GM19193 (cell line): ENCODE measurements around the gene AMER3.

Source experiments
- POLR2A ChIP-seq: IDR thresholded peaks from 4 replicates; pipeline ENCODE4 v1.6.1; 2011; ENCODE audit not compliant: insufficient read depth, insufficient read length; ENCODE audit errors: extremely low read depth

The AMER3 gene, protein sequence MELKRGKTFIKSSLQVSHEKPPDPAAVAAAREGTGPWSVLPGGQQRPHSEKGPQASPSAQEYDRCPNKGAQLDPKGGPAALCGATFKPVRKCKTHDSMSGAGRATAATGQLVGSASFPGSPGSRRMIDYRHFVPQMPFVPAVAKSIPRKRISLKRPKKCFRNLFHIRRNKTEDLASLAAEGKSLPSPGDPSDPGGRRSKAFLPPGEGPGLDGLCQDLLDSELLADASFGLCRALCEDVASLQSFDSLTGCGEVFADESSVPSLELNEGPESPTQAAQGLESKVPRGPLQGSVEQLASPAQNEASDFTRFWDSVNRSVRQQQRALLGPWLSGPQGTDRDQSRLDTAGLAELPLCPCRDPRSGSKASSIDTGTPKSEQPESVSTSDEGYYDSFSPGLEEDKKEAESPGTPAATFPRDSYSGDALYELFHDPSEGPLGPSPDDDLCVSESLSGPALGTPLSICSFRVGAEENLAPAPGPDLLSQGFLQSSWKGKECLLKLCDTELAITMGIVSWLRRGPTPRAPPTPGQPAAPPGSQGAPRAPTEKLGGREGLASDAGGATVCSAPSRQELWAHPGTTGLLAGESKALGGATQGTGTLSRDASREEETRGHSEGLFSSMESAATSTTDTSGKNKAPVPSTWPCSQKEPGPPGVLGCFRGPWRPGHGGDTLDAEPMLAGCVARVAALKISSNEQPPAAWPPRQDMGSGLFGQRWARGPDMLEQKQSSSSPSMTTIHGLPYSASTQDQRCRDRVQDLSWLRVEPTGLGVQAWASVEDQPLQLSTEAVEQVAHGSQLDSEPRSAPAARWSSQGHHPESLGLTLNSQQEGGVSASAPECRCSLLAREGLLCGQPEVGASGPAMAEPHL

DNA sequence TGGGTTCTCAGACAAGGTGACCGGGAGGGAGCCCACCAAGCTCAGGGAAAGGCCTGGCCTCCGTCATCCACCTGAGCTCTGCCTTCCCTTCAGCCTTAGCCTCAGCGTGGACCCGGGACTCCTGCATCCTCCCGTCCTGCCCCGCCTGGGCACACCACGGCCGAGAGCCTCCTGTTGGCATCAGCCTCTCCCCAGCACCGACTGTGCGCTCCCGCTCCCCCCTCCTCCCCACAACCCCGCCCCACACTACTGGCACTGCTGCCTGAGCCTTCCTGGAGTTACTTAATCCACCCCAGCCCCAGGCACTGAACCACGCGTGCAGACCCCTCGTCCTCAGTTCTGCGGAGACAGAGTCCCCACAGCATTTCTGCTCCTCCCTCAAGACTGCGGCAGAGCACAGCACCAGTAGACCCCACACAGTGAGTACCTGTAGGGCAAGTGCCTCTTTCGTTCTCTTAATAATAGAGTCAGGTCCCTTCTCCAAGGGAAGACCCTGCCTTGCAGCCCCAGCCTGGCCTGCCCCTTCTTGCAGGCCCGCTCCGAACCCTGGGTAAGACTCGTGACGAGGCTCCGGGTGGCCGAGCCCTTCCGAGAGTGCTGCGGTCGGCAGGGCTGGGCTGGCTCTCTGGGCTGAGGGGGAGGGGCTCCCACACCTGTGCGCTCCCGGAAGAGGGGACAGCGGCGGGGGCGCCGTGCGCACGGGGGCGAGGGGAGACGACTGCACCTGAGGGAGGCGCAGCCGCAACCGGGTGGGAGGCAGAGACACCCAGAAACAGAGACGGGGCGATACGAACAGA lies at the start of gene AMER3:
Gene AMER3 (plus strand): TSS at position 285 of the 797 bp plus-strand sequence. CDS start 6,533 bp downstream, outside the sequence.
- TF ChIP-seq POLR2A, result no peak

DNA sequence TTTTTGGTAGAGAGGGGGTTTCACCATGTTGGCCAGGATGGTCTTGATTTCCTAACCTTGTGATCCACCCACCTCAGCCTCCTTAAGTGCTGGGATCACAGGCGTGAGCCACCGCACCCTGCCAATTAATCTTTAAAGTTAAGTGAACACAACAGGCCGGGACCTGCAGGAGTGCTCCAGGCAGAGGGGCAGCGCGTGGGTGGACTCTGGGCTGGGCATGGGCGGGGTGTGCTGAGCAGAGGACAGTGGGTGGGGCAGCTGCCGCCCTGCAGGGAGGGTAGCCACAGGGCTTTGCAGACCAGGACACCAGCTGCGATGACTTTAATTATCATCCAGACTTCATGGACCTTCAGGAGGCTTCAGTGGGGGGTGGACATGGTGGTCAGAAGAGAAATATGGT lies 35.3 kb upstream of the AMER3 start:
- TF ChIP-seq POLR2A, result no peak

DNA sequence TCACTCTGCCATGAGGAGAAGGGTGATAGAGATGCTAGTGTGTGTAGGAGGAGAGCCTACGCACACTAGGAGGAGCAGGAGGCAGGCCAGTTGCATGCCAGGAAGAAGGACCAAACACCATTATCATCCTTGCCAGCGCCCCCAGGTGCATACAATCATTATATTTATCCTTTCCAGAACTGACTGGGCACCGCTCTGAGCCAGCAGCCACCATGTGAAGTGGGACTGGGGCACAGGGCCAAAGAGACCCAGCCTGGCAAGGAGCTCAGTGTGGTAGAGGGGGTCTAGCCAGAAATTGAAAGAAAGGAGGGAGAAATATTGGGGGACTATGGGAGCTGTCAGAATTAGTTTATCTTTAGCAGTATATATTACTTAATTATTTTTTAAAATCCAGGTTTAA lies 34.8 kb upstream of the AMER3 start:
- no peak for TF ChIP-seq POLR2A

DNA sequence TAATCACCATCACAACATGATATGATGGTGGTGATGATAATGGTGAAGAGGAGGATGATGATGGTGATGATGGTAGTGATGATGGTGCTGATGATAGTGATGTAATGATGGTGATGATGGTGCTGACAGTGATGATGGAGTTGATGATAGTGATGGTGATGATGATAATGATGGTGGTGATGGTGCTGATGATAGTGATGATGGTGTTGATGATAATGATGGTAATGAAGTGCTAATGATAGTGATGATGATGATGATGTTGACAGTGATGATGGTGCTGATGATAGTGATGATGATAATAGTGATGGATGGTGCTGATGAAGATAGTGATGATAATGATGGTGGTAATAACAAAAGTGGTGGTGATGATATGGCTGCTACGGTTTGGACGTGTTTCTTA lies 30.9 kb upstream of the AMER3 start:
- no peak for TF ChIP-seq POLR2A

DNA sequence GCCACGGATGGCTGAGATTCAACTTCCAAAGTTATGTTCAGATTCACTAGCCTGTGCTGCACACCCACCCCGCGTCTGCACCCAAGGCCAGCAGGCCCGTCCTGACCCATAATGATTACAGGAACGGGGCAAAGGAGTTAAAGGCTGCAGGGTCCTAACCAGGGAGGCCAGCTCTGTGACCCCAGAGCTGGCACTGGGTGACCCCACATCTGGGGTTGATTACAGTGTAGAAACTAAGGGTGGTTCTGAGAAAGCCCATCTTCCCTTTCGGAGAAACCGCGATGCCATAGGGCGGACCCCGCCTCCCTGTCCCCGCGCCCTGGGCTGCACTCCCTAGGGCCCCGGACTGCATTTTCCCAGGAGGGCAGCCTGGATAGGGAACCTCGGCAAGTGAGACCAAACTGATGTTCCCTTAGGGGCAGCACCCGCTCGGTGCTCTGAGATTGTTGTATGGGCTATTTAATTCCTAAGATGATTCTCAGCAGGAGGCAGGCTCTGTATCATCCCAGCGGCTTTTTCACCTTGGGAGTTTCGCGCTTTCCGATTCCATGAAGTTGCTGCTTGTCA lies 28.6 kb upstream of the AMER3 start:
- TF ChIP-seq POLR2A, result no peak

DNA sequence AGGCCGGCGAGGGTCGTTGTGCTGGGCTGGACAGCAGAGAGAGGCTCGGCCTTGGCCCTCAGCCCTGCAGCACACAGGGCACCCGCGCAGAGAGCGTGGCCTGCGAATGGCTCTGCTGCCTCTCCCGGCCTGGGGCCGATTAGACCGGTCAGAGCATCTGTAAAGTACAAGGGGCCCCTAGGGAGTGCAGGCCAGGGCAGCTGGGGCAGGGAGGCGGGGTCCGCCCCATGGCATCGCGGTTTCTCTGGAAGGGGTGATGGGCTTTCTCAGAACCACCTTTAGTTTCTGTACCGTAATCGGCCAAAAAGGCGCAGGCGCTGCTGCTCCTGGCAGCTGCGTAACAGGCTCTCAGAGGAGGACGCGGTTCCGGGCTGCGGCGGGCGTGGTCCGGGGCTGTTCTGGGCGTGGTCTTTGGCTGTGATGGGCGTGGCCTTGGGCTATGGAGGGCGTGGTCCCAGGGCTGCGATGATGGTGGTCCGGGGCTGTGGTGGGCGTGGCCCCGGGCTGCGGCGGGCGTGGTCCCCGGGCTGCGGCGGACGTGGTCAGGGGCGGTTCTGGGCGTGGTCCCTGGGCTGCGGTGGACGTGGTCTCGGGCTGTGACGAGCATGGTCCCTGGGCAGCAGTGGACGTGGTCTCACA lies 27.9 kb upstream of the AMER3 start:
- peak; percentile 33 for TF ChIP-seq POLR2A

DNA sequence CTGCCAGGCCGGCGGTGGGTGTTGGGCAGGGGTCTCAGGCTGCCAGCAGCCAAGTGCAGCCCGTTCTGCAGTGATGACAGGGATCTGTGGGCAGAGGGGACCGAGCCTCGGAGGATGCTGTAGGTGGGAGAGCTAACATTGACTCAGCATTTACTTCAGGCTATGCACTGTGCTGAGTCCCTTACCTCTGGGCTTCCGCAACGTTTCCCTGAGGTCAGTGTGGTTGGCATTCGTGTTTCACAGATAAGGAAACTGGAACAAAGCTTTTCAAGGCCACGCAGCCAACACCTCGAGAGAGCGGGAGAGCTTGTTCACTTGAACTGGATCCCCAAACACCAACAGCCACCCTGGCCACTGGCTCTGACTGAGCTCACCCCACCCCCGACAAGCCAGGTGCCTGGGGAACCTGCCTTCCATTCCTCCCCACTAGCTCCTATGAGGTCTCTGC lies 27.3 kb upstream of the AMER3 start:
- no peak for TF ChIP-seq POLR2A

DNA sequence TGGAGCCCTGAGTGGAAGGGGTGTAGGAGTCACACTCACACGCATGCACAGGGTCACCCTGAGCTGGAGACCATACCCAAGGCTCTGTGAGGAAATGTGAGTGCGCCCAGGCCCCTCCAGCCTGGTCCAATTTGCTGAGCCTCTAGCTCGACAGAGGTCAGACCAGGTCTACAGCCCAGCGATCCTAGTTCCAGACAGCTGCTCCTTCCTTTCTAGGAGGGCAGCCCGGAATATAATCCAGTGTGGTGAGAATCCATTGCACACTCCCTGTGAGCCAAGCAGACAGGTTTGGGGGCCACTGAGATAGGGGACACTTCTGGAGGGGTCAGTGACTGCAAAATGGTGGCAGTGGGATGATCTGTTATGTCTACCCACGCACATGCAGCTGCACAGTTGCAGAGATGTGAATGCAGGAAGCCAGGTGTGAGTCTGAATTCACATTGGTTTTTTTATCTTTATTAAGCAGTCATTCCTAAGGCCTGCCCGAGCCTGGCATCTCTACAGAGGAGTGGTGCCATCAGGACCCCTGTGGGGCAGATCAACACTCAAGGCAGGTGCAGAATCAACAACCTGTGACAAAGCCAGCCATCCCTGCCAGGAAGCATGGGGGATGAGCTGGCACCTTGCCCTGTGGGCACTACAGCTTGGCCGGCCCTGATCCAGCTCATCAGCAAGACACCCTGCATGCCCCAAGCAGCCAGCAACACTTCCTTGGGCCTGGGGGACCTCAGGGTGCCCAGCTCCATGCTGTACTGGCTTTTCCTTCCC lies 26.6 kb upstream of the AMER3 start, which contains the start of gene GPR148:
Gene GPR148 (plus strand): TSS at position 522 of the 768 bp plus-strand sequence. CDS start 82 bp downstream, at position 604.
- TF ChIP-seq POLR2A, result no peak

DNA sequence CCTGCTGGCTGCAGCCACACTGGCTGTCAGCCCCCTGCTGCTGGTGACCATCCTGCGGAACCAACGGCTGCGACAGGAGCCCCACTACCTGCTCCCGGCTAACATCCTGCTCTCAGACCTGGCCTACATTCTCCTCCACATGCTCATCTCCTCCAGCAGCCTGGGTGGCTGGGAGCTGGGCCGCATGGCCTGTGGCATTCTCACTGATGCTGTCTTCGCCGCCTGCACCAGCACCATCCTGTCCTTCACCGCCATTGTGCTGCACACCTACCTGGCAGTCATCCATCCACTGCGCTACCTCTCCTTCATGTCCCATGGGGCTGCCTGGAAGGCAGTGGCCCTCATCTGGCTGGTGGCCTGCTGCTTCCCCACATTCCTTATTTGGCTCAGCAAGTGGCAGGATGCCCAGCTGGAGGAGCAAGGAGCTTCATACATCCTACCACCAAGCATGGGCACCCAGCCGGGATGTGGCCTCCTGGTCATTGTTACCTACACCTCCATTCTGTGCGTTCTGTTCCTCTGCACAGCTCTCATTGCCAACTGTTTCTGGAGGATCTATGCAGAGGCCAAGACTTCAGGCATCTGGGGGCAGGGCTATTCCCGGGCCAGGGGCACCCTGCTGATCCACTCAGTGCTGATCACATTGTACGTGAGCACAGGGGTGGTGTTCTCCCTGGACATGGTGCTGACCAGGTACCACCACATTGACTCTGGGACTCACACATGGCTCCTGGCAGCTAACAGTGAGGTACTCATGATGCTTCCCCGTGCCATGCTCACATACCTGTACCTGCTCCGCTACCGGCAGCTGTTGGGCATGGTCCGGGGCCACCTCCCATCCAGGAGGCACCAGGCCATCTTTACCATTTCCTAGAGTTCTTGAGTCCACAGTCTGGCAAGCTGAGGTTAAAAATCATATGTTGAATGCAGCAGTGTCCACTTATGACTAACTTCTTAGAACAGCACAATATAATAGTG lies 25.7 kb upstream of the AMER3 start:
- TF ChIP-seq POLR2A, result no peak

DNA sequence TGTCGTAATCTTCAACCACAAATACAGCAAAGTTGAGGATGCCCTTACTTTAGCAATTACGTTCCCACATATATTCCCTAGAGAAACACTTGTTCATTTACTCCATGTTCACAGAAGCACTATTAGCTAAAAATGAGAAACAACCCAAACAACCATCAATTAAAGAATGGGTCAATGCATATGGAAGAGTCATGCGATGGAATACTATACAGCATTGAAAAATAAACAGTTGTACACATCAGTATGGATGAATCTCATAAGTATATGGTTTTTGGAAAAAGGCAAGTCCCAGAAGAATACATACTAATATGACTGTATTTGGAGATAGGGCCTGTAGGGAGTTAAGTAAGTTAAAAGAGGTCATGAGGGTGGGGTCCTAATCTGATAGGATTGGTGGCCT lies 20.1 kb upstream of the AMER3 start:
- no peak for TF ChIP-seq POLR2A

DNA sequence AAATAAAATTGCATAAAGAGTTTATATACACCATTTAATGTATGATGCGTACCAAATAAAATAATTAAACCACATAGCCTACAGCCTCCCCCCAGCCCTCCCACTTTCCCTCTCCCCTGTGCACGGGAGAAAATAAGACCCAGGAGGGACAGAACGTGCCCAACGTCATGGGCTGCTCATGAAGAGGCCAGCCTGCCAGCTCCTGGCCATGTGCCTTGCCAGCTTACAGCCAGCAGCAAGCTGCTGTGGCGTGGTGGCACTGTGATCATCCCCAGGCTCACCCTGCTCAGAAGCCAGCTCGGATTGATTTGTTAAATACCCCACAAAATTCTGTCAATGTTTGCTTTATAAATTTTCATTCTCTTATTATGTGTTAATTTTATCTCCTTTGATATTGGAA lies 18.9 kb upstream of the AMER3 start:
- no peak for TF ChIP-seq POLR2A

DNA sequence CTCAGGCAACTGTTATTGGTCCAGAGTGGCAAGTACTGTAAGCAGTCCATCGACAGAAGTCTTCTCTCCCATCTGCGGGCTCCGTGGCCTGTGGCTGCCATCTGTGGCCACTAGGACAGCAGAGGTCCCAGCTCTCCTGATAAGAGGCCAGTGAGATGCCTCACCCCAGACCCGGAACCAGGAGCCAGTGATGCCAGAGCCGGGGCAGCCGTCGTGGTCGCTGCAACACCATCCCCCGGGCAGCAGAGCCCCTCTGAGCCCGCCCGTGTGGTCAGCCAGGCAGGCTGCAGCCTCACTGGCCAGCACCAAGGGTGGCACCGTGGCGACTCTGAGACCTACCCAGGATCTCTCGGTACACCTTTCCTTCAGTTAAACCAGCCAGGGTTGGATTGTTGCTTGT lies 17.7 kb upstream of the AMER3 start:
- TF ChIP-seq POLR2A, result no peak

DNA sequence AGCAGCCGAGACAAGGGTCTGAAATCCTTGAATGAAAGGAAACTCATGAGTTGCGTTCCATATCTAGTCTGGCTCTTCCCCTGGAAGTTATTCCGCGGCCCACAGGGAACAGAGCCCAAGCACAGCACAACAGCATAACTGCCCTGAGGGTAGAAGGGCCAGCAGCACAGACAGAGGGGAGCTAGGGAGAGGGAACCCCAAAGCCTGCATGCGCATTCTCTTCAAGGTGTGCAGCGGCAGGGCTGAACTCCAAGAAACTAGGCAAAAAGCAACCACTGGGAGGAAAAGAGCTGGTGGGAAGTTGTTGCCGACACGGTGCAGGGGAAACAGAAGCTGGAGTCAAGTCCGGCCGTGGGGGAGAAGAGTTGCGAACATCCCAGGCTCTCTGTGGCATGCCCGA lies 14.7 kb upstream of the AMER3 start:
- TF ChIP-seq POLR2A, result no peak

DNA sequence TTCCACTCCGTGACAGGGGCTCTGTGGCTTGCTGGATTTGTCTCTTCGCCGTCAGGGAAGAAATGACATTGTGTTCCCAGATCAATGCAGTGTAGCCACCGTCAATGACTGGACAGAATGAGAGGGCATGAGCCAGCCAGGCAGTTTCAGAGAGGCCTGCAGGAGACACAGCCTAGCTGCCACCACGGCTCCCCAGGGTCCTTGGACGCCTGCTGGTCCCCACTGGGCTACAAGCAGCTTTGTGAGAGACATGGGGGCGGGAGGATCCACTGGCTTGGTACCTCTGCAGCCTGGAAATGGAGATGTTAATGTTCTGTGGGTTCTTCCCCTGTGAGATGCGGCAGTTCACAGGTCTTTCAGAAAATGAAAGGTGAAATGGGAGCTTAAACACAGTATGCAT lies 12.1 kb upstream of the AMER3 start:
- no peak for TF ChIP-seq POLR2A
